GM23248 (cell line): ENCODE data around the gene NME3.

Experiments used
- EZH2 ChIP-seq: fragments of 200-600 bp; sonication (generic); IDR thresholded peaks from 2 replicates; pipeline ENCODE4 v1.6.1; 2018; ENCODE audit warnings: antibody characterized with exemption, mild to moderate bottlenecking; ENCODE audit not compliant: insufficient read depth, poor library complexity, severe bottlenecking
- EZH2phosphoT487 ChIP-seq: fragments of 200-600 bp; sonication (generic); IDR thresholded peaks from 2 replicates; pipeline ENCODE4 v1.6.1; 2018; ENCODE audit warnings: antibody characterized with exemption, moderate library complexity, mild to moderate bottlenecking, low read depth; ENCODE audit not compliant: insufficient read depth

- TF ChIP-seq EZH2, result no peak
- TF ChIP-seq EZH2phosphoT487, result no peak
Measured at GRCh38 chr16:1772362-1772907, 1.1 kb upstream of the NME3 start, which contains the start of gene EME2.
